RPMI8226 (cell line): Measurements from ENCODE around the gene ARHGEF12.

Experiments
- DNase-seq: peaks from one replicate; pipeline ENCODE4 v3.0.0-alpha.2; 2015

ARHGEF12 gene

DNA sequence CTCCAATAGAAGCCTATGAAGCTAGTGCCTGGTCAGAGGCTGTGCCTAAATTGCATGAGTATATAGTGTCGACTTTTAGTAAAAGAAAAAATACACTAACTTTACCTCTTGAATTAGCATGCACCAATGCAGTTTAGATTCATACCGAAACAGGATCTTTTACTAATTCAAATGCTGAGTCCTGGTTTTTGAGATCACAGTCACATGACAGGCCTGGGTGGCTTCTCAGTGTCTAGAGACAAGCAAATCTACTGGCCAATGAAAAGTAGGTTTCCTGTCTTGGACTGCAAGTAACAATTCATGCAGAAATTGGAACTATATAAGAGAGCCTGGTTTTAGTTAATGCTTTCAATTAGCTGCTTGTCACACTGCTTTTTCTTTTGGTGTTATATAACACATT is 7.2 kb downstream of the ARHGEF12 start:
- DNase-seq: peak; percentile 23

DNA sequence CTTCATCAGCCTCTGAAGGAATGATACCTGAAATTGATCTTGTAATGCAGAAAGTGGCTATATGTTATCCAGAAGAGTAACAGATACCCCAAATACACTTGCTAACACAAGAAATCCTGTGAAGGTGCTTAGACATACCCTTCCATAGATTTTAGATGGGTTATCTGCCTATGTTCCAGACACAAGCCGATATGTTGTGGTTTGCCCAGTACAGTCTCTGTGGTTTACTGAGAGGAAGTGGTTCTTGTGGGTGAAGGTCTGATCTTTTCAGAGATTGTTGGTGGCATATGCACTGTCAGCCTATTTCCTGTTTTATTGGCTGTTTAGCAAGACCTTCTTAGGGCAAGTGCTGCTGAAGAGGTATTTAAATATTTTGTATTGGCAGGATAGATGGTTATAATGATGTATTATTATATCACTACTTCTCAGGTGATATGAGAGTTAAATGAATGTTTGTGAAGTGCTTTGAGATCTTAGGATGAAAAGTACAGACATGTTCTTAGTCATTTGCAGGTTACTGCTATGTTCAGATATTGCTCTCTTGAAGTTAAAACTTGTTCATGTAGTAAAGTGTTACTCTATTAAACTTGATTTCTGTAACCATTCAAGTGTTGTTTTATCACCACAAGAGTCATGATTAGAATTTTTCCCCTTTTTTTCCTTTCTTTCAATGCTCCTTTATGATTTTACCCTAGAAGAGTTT is 8.2 kb downstream of the ARHGEF12 start:
- DNase-seq: peak; percentile 80

DNA sequence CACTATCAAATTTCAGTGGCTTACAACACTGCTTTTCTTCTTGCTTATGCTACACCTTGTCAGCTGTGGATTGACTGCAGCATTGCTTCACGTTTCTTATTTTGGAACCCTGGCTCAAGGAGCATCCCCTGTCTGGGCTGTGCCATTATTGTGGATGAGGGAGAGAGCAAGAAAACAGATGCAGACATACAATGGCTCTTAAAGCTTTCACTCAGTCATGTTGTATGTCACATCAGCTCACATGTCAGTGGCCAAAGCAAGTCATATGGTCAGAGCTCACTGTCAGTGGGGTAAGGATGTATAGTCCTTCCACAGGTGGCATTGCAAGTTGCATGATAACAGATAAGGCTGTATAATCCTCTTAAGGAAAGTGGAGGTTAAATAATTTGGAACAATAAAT is 10.0 kb downstream of the ARHGEF12 start:
- DNase-seq: no peak

DNA sequence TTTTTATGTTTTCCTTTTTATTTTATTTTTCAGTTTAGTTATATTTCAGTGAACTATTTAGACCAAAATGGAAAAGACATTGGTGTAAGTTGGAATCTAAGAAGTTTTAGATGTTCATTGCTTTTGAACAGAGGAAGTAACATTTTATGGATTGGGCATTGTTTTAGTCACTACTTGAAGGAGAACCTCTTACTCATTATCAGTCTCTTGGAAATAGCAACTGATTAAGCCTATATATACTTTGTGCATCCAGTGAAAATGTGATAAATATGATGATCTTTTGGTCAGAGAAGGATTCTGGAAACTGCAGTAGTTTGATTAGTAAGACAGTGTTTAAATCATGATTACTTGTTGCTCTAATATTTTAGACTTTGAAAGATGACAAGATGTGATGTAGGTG is 14.4 kb downstream of the ARHGEF12 start:
- no peak for DNase-seq

DNA sequence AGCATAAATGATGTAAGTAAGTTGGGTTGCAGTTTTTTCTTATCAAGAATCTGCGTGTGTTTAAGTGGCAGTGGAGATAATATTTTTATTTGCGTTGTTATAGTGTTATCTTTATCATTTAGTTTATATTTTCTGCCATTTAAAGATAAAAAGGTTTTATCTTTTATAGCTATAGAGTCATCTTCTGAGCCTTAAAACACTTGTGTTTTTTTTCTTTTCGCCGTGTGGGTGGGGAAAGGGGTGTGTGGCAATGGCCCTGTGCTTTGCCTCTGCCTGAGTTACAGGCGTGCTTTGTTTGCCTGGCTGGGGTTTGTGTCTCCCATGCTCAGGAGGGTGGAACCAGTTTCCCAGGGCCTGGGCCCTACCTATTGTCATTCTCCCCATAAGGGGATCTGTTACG is 16.2 kb downstream of the ARHGEF12 start:
- no peak for DNase-seq

DNA sequence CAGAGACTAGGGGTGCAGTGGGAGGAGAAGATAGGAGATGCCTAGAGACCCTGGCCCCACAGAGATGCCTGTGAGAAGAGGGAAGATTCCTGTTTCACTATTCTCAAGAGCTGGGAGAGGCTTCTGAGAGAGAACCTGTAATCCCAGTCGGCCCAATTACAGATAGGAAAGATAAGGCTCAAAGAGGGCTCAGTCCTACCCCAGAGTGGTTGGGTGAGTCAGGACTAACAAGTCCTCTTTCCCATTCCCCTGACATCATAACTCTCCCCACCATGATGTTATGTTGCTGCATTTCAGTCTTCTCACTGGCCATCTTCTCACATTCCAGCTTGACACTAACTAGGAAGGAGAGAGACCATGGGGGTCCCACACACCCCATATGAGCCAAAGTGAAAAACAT is 17.9 kb downstream of the ARHGEF12 start:
- DNase-seq: no peak

DNA sequence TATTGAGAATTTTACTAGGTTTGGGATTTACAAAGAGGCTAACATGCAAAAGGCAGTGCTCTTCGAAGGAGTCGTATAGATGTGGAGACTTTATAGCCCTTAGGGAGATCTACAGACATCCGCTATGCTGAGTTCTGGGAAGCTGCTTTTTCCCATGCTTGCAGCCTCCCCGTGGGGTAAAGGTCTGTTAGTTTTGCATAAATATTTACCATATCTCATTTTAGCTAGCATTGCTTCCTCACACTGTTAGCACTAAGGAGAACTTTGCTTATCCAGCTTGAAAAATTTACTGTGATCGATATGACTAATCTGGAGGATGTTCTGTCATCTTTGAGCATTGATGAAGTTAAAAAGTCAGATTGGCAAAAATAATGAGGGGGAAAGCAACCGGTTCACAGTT is 18.6 kb downstream of the ARHGEF12 start:
- no peak for DNase-seq

DNA sequence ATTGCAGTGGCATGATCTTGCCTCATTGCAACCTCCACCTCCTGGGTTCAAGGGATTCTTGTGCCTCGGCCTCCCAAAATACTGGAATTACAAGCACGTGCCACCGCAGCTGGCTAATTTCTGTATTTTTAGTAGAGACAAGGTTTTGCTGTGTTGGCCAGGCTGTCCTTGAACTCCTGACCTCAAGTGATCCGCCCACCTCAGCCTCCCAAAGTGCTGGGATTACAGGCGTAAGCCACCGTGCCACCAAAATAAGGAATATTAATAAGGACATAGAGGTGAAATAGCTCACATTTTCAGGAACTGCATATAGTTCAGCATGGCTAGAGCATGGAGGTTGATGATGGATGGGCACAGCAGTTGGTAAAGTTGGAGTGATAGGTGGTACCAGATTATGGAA is 21.4 kb downstream of the ARHGEF12 start:
- DNase-seq: no peak

DNA sequence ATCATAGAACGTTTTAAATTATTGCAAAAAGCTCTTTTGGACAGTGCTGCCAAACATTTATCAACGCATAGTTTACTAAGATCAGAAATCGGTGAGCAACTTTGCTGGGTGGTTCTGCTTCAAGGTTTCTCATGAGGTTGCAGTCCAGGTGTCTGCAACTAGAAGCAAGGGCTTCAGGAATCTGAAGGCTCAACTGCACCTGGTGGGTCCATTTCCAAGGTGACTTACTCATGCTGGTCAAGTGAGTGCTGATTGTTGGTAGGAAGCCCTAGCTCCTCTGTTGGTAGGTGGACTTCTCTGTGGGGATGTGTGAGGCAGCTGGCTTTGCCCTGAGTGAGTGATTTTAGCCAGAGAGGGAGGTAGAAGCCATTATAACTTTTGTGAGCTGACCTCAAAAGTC is 22.5 kb downstream of the ARHGEF12 start:
- no peak for DNase-seq

DNA sequence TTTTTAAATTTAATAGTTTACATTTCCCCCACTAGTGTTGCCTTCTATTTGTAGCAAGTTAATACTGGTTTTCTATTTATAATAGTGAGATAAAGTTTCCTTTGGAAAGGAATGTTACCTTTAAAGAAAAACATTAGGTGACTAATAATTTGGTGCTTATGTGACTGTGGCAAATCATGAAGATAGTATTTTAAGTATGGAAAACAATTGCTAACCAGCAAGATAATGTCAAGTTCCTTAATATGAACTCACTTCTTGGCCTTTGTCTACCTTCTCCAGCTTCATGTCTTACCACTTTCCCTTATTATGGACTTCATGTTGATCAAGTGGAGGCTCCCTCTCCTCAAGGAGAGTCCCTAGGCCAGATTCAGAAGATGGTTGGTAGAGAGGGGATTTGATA is 27.2 kb downstream of the ARHGEF12 start:
- DNase-seq: no peak

DNA sequence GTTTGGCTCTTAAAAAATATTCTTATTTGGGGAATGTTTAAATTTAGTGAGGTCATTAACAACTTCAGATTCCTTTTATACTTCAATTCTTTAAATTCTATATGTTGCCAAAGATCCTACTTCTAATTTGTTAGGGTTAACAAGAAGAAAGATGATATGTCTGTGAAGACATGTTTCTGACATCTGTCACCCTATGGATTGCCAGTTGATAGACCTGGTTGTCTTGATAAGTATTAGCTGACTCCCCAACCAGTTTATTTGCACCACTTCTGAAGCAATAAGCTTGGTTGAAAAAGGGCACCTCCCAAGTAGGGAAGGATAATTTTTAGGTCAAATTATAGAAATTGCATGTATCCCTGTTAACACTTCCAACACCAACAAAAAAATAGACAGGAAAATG is 29.3 kb downstream of the ARHGEF12 start:
- DNase-seq: no peak

DNA sequence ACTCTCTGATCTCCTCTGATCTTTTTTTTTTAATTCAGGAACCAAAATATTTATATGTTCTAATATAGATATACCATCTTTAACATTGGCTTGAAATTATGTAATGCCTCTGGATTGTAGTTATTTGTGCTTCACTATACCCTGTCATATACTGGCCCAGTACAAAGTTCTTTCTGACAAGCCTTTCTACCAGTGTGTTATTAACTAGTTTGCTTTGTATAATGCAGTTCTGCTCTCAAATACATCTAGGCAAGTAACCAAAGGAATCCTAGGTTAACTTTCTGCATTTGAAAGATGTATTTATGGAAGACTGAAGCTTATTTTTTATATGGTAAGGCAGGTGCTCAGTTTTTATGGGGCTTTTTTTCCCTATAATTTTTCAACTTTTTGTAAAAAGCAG is 36.1 kb downstream of the ARHGEF12 start:
- no peak for DNase-seq

DNA sequence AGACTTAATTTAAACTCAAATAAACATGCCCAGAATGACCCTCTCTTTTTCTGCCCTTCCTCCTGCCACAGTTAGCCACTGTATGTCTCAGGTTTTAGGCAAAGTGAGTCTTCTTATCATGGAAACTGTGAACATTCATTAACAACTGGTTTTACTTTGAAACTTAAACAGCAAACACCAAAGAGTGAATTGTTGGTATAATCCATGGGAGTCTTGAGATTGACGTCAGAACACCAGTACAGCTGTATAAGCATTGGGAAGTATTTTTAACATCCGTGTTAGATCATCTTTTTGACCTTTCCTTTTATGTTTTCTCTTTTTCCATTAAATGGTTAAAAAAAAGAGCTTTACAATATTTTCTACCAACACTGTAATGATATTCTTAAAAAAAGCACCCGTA is 38.9 kb downstream of the ARHGEF12 start:
- no peak for DNase-seq

DNA sequence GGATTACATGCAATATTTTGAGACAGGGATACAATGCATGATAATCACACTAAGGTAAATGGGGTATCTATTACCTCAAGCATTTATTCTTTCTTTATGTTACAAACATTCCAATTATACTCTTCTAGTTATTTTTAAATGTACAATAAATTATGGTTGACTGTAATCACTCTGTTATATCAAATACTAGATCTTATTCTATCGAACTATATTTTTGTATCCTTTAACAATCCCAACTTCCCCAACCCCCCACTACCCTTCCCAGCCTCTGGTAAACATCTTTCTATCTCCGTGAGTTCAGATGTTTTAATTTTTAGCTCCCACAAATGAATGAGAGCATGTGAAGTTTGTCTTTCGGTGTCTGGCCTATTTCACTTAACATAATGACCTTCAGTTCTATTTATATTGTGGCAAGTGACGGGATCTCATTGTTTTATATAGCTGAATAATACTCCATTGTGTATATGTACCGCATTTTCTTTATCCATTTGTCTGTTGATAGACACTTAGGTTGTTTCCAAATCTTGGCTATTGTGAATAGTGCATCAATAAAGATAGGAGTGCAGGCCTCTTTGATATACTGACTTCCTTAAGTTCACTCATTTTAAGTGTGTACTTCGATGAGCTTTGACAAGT is 40.5 kb downstream of the ARHGEF12 start:
- DNase-seq: no peak

DNA sequence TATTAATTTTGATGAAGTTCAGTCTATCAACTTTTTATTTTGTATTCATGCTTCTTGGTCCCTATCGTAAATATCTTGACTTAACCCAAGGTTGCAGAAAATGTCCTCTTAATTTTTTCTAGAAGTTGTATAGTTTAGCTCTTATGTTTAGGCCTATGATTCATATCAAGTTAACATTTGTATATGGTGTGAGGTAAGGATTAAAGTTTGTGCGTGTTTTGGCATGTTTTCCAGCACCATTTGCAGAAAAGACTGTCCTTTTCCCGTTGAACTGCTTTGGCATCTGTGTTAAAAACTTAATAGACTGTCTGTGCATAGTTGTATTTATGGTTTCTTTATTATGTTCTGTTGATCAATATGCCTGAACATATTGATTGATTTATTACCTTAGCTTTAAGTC is 42.3 kb downstream of the ARHGEF12 start:
- no peak for DNase-seq

DNA sequence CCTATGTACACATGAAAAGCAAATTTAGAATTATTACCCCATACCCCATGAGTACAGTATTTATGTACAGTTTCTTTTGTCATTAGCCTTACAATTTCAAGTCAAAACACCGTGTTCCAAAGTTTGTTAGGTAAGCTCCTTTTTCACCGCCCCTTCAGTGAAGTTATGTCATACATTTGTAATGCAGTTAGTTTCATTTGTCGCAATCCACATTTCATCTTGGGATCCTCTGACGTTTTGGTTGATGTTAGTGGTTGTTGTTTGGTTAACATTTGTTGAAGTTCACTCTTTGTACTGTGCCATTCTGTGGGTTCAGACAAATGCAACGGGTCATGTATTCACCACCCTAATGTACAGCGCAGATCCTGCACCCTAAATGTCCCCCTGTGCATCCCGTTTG is 45.2 kb downstream of the ARHGEF12 start:
- DNase-seq: no peak

DNA sequence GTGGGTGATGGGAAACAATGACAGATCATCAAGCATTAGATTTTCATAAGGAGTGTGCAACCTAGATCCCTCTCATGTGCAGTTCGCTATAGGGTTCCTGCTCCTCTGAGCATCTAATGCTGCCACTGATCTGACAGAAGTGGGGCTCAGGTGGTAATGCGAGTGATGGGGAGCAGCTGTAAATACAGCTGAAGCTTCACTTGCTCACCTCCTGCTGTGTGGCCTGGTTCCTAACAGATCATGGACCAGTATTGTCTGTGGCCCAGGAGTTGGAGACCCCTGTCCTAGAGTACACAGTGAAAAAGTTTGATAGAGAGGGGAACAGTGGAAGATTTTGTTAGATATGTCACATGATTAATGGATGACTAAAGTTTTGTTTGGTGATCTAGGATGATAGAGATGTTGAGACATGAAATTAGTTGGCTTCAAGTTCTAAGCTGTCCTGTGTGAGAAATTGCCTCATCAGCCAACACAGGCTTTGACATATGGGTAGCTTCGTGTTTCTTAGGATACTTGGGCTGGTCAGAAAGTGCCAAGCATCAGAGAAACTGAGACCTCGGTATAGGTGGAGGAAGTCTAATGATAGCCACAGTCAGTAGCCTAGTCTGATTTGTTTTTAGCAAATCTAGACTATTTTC is 47.4 kb downstream of the ARHGEF12 start:
- DNase-seq: no peak

DNA sequence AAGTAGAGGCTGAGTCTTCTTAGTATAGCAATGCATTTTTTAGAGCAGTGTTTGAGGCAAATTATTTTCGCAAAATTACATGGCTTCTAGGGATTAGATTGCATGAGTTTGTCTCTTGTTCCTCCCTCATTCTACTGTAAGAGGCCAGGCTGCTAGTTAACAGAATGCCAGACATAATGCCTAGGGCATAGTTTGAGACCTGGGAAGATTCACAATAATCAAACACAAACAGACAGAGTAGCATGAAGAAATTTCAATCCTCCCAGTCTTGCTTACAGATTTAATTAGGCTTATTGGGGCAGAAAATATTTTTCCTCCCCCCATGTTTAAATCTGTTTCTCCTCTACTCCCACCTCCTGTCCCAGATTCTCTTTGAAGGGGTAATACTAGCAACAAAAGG is 48.3 kb downstream of the ARHGEF12 start:
- no peak for DNase-seq

DNA sequence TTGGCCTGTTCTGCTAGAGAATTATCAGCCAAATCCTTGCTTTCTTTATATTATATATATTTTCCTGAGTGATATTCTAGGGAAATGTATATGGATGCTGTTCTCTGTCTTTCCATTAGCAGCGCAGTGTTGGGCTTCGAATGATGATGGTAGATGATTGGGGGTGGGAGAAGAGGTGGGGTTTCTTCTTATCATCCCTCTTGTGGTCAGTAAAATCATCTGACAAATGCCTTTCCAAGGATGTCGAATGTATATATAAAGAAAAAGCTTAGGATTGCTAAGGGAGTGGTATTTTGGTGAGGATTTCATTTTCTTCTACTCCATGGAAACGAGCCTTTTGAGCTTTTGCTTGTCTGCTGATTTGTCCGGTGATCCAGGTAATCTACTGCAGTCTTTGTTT is 48.9 kb downstream of the ARHGEF12 start:
- DNase-seq: no peak

DNA sequence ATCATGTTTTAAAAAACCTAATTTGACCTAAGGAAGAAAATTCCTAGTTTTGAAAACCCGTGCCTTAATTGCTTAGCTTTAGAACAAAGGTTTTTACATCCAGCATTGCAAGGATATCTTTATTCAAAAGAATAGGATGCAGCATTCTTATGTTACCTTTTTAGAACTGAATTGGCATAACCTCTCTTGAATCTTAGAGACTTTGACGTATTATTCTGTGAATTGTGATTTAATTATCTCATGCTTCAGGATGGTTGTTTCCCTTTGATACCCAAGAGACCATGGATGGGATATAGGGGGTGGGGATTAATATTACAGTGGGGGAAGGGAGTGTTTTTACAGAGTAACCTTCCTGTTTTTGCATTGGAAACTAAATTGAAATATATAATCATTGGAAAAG is 49.4 kb downstream of the ARHGEF12 start:
- DNase-seq: no peak

DNA sequence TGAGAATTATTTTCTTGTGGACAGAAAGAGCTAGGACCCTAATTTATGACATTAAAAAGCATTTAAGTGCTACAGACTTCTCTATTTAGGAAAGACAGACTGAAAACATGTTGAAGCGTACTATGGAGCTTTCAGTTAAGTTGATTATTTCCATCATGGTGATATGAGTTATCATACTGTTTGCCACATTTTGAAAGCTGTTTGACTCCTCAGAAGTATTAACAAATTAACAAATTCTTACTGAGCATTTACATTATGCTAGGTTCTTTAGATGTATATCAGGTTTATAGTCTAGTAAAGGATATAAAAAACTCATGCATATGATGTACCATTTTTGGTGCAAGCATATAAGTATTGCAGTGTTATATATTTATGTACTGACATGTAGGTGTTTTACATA is 50.1 kb downstream of the ARHGEF12 start:
- no peak for DNase-seq

DNA sequence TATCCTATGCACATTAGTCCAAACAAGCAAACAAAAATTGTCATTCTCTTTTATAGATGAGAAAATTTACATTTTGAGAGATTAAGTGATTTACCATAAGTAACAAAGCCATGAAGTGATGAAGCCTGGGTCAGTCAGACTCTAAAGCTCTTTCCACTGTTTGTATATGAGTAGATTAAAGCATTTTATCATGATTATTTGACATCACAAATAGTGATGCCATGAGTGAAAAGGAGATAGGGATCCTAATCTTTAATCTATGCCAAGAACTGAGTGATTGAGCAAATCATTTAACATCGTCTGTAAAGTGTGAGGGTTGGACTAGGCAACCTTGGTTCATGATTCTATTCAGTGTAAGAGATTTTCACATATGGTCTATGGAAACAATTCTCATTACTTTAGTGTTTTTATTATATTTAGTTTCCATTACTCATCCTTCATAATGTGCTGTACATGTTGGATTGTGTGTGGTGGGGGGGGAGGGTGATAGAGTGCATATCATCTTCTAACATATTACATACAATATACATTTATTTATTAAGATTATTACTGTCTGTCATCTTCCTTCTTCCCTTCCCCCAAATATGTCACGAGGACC is 50.7 kb downstream of the ARHGEF12 start:
- no peak for DNase-seq

DNA sequence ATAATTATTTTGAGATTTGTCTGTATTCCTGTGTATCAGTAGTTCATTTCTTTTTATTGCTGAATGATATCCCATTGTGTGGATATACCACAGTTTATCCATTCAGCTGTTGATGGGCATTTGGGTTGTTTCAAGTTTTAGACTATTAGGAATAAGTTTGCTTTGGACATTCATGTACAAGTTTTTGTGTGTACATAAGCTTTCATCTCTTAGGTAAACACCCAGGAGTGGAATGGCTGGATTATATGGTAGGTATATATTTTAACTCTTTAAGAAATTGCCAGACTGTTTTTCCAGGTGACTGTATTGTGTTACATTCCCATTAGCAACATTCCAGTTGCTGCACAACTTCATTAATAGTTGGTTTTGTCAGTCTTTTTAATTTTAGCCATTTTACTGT is 52.0 kb downstream of the ARHGEF12 start:
- DNase-seq: no peak
